Kasumi-1 (cell line): ENCODE measurements around the gene TMA7B.
A peak's percentile ranks its signal among the peaks of the same experiment; 100 is the strongest.

Experiments used
- DNase-seq, 2 experiments: peaks; one replicate each; lab custom pipeline; 2025; lab: John Stamatoyannopoulos, UW

Gene TMA7B

DNA sequence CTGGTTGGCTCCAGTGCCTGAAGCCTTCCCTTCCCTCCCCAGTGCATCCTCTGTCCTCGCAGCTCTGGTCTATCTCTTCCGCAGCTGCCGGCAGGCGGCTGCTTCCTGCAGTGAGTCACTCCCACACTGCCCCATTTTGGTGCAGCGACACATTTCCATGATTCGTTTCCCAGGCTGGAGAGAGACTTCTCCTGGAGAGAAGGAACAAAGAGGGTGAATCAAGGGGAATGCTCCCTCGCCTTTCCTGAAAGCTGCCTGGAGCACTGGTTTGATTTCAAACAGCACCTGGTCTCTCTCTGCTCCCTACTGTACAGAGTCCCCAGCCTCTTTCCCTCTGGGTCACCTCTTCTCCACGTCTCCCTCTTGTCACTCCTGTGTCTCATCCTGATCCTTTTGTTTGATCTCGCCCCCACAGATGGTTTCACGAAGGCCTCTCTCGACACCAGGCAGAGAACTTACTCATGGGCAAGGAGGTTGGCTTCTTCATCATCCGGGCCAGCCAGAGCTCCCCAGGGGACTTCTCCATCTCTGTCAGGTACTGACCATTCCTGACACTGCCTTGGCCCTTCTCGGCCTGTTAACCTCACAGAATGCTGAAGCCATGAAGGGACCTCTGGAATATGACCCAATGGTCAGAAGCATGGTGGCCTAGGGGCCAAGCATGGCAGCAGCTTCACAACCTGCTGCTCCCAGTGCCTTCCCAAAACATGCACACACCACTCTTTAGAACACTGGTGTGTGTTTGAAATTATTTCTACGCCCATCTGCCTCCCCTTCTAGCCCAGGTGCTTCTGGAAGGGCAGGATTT is at the start of gene TMA7B:
Gene TMA7B (plus strand): TSS at position 758 of the 808 bp plus-strand sequence. CDS start 3,978 bp downstream, outside the sequence.
- peak; percentile 83 to 88 for DNase-seq

DNA sequence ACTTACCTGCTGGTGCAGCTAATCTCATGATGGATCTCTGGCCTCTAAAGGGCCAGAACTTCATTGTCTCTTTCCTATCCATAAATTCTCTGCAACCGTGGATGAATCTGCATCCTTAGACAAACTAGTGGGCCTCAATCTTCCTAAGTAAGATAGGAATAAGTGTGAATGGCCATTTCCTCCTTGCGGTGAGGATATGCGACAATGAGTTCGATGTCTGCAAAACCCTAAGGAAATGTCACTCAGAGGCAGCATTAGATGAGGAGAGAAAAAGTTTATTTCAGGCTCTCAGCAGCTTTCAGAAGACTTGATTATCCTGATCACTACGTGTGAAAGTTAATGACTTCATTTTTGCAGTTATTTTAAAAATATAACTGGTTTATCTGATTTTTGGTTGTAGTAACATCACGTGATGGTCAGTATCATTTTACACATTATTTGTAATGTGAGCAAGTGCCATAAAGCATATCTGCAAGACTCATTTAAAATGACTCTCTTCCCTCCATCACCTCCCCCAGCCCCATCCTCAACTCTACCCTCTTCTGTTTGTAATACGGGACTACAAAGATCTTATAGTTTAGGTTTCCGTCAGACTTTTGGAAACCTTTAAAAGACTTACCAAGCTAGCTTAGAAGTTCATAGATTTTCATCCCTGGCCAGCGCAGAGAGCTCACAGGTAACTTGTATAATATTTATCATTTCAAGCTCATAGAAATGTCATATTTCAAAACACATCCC is 49.2 kb upstream of the TMA7B start:
- no peak for DNase-seq

- DNase-seq = no peak
These were observed 46.9 kb upstream of the TMA7B start for GRCh38 chr22:39913321-39913720.

- DNase-seq = no peak
These were observed 46.3 kb upstream of the TMA7B start for GRCh38 chr22:39913886-39914285.

DNA sequence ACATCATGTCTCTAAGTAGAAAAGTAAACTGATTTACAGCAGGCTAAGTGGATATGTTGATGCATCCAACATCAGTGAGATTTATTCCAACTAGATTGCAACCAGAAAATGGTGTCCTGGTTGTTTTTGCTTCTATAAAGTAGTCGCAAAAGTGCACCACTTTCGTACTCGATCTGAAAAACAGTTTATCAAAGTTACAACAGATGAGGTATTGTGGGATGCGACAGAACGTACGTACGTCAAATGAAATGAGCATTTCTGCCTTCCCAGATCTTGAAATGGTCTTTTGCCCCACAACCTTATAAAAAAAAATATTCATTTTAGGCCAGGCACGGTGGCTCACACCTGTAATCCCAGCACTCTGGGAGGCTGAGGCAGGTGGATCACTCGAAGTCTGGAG is 45.6 kb upstream of the TMA7B start:
- no peak for DNase-seq

DNA sequence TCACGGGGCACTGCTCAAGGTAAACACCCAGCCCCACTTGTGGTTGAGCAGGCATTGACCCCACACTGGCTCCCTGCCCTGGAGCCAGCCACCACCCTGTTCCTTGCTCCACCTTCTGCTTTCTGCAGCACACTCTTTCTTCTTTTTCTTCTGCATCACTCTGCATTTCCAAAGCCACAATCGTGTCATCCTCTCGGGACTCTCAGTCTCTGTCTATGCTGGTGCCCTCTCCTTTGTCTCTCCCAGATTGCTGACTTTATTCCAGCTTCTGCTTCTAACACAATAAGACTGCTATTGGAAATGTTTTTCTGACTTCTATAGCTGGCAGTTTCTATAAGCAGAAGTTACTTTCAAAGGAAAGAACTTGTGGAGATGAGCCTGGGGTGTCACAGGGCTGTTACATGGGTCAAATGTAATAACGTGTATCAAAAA is 44.9 kb upstream of the TMA7B start:
- DNase-seq = no peak

DNA sequence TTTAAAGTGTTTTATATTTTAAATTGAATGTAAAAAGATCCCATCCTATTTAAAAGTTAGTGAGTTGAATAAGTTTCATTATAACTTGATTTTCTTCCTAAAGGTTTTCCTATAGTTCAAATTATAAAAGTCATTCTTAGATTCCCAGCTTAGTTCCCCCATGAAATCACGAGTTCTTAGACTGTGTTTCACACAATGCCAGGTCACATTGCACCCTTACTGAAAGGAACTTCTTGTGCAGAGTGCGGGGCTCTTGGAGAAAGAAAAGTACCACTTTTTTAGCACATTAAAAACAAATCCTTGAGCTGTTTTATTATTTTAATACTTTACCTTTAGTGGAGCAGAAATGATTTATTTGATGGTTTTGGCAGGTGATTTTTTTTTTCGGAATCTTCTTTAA is 43.7 kb upstream of the TMA7B start:
- no peak for DNase-seq

- DNase-seq = no peak
These were observed 43.0 kb upstream of the TMA7B start for GRCh38 chr22:39917197-39917643.

GRCh38 chr22:39917776-39918495 is 42.3 kb upstream of the TMA7B start:
- no peak for DNase-seq

DNA sequence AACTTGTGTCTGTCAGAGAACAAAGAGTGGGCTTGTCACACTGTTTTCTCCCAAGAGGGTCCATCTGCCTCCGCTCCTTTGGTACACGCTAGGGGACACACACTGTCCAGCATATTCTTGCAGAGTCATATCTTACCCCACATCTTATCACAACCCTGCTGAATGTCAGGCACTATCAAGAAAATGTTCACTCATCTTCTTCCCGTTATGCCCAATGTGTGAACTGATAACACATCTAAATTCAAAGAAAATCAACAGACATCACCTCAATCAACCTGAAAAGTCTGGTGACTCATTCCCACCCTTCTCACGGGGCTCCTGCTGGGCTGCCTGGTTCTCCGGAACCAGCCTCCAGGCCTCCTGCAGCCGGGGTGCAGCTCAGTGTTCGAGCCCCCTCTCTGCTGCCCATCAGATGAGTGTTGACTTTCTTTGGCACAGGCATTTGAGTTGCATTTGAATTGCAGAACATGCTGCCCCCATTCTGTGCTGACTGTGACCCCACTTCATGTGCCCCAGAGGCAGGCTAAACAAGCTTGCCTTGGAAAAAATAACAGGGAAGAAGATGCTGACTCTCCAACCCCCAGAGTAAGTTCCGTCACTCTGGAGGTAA is 40.0 kb upstream of the TMA7B start:
- no peak for DNase-seq

GRCh38 chr22:39923696-39924095 is 36.5 kb upstream of the TMA7B start:
- DNase-seq = no peak

GRCh38 chr22:39924286-39924685 is 35.9 kb upstream of the TMA7B start:
- no peak for DNase-seq

GRCh38 chr22:39925273-39925672 is 34.9 kb upstream of the TMA7B start:
- no peak for DNase-seq

DNA sequence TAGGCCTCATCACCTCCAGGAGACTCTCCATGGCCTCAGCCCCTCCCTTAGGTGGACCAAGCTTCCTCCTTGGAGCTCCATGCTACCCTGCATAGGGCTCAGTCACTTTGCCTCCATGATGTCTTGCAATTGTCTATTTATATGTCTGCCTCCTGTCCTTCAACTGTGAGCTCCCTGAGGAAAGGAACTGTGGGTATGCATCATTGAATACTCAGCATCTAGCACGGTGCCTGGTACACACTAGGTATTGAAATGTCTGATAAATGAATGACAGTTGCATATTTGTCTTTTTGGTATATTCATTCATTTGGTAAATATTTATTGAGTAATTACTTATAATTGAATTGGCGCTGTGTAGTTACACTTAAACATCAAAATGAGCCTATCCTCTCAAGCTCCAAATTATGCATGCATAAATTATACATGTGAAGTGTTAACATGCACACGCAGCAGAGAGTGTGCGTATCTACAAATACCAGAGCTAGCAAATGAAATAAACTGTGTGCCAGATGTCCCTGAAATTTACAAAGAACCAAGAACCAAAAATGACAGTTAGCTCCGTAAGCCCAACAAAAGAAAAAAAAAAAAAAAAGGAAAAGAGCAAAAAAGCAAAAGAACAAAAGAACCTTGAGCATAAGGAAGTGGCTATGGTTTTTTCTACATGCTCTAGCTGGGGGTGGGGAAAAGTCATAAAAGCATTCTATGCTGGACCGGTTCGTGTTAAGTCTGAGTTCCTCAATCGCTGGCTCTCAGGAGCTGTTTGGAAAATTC is 34.1 kb upstream of the TMA7B start:
- no peak for DNase-seq

DNA sequence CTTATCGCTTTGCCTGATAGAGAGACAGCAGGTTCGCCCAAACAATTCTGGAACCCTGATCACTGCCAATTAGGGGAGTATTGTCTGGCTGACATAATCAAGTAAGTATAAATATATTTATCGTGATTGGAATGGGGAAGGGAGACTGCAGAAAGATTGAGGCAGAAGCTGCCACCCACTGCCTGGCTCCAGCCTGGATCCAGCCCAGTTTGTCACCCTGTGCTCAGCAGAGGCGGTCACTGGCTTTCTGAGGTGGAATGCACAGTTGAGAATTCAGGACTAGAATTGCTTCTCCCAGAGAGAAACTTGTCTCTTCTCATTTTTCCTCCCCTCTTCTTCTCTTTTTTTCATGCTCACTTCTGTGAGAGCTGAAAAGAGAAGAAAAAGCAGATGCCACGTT is 33.4 kb upstream of the TMA7B start:
- no peak for DNase-seq

DNA sequence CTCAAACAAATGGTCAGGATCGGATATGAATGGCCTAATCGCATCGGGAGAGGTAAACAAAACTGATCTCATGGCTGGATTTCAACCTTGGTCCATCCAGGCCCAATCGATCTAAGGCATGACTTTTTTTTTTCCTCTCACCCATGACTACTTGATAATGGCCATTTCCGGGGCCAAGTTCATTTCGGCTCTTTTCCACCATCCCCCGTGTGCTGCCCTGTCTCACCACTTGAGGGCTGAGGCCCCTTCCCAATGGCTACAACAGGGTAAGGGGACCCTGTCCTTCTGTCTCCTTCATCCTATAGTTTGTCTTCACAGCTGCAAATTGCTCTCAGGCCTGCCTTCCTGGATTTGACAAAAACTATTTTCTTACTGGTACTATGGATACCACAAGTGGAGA is 32.7 kb upstream of the TMA7B start:
- DNase-seq = no peak

DNA sequence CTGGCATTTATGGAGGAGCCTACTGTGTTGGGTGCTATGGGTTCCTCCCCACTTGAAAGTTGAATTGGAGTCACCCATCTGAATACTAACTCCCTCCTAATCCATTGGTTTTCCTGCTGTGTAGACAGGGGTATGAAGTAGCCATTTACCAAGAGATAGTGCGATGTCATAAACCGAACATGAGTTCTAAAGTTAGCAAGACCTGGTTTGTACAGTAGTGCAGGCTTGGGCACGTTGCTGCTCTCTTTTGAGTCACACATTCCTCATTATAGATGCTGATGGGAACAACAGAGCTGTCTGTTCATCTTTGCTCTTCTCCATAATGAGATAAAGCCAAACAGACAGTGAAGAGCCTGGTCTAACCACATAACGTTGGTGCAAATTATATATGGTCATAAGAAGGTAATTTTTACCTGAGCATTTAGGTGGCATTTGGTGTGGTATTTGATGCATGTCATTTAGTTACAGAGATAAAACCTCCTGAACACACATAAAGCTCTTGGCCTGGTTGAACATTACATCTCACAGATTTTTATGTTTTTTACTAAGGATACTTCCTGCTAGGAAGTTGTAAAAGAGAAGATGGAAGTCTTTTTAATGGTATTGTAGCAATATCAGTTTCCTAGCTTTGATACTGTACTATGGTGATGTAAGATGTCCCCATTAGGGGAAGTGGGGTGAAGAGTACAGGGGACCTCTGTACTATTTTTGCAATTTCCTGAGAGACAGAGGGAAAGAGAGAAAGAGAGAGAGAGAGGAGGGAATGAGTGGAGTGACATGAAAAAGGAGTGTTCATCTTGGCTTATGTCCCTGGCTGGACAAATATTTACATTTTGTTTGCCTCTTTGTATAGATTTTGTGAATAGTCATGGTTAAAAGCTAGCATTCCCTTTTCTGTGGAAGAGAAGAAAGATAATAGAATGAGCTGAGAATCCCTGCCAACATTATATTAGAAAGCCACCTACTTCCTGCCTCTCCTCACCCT is 31.4 kb upstream of the TMA7B start:
- DNase-seq = peak in 1 of 2 experiments; percentile 9

GRCh38 chr22:39931251-39931650 is 28.9 kb upstream of the TMA7B start:
- no peak for DNase-seq

- DNase-seq = no peak
These were observed 28.0 kb upstream of the TMA7B start for GRCh38 chr22:39932166-39932565.
